ENCODE measurements around the gene GPAT3. TPM values are rescaled to one million over a fixed set of nuclear protein-coding genes. Genes with fewer than 3 reads are reported as not detected.

Gene GPAT3
- total and polyA plus RNA-seq, 4 donors = 2.5 to 11.6 (median 7.6) TPM

DNA sequence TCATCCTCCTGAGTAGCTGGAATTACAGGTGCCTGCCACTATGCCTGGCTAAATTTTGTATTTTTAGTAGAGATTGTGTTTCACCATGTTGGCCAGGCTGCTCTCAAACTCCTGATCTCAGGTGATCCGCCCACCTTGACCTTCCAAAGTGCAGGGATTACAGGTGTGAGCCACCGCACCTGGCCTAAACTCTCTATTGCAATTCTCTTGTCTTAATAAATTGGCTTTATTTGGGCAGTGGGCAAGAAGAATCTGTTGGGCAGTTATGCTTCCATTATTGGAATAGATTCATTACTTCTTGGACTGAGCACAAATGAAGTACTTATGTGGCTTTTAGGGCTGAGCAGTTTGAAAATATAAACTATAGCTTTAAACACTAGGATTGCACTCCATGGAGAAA lies 8.2 kb upstream of the GPAT3 start:
- Histone ChIP-seq H3K4me3 (no peak overlapping the region), H3K36me3 (ENCODE audit: control insufficient read depth in 4 of 4, insufficient read depth in 4 of 4, low read length in 4 of 4) (no peaks in the 10 kb centered on the region), H3K27me3 (ENCODE audit: control insufficient read depth in 3 of 3, insufficient read depth in 3 of 3, low read length in 2 of 3) (peaks cover 0 to 3% (median 0%) of the 10 kb centered on the region in 3 donors), H3K27ac (ENCODE audit: low read depth in 1 of 2, low read length in 1 of 2) (no peak overlapping the region), H3K9me3 (ENCODE audit: control insufficient read depth in 4 of 4, insufficient read depth in 3 of 4, low read length in 3 of 4) (peaks cover 0 to 2% (median 0%) of the 10 kb centered on the region in 4 donors), H3K9ac (ENCODE audit: insufficient read depth in 1 of 2, low read length in 2 of 2) (no peak overlapping the region), H3K4me1 (ENCODE audit: control insufficient read depth in 5 of 5, insufficient read depth in 5 of 5, low read length in 5 of 5) (no peaks in the 10 kb centered on the region)
- WGBS, 2 donors = 95% methylated on average over 2 of the region's 2 CpGs
- no peak for ATAC-seq (ENCODE audit: insufficient read depth, low FRiP score)
- TF ChIP-seq, protein P1, sequence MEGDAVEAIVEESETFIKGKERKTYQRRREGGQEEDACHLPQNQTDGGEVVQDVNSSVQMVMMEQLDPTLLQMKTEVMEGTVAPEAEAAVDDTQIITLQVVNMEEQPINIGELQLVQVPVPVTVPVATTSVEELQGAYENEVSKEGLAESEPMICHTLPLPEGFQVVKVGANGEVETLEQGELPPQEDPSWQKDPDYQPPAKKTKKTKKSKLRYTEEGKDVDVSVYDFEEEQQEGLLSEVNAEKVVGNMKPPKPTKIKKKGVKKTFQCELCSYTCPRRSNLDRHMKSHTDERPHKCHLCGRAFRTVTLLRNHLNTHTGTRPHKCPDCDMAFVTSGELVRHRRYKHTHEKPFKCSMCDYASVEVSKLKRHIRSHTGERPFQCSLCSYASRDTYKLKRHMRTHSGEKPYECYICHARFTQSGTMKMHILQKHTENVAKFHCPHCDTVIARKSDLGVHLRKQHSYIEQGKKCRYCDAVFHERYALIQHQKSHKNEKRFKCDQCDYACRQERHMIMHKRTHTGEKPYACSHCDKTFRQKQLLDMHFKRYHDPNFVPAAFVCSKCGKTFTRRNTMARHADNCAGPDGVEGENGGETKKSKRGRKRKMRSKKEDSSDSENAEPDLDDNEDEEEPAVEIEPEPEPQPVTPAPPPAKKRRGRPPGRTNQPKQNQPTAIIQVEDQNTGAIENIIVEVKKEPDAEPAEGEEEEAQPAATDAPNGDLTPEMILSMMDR (IDR thresholded peaks at IDR 0.05; ENCODE audit: control extremely low read depth, extremely low read depth) = no peak
- no peak for DNase-seq

DNA sequence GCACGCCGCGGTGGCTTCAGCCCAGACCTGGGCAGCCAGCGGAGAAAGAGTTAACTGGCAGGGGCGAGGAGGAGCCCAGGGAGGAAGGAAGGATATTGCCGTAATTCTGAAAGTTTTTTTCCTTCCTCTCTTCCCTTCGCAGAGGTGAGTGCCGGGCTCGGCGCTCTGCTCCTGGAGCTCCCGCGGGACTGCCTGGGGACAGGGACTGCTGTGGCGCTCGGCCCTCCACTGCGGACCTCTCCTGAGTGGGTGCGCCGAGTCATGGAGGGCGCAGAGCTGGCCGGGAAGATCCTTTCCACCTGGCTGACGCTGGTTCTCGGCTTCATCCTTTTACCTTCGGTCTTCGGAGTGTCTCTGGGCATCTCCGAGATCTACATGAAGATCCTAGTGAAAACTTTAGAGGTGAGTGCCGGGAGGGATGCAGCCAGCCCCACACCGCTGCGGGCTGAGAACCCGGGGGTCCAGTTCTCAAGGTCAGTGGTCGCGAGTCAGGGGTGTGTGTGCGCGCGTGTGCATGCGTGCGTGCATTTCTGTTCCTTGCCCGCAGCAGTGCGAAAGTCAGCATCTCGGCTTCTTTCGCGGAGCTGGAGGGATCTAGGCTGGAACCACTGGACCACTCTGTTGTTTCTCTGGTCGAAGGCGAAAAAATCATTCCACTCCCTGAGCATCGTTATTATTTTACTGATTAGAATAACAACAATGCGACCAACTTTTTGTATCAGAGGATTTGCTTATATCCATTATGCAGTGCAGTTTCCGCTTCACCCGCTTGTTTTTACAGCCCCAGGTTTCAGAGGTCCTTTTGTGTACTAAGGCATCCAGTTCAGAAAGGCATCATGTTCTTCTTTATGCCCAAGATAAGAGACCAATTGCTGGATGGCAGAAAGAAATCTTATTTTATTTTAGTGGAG lies 709 bp downstream of the GPAT3 start:
- H3K9me3 ChIP-seq (ENCODE audit: control insufficient read depth in 4 of 4, insufficient read depth in 3 of 4, low read length in 3 of 4) = no peaks in the 10 kb centered on the region
- ATAC-seq (ENCODE audit: insufficient read depth, low FRiP score) = peak; percentile 23
- H3K27ac ChIP-seq (ENCODE audit: low read depth in 1 of 2, low read length in 1 of 2) = peak overlapping the region; percentile 85 to 90
- peaks cover 0 to 46% (median 27%) of the 10 kb centered on the region in 3 donors for H3K27me3 ChIP-seq (ENCODE audit: control insufficient read depth in 3 of 3, insufficient read depth in 3 of 3, low read length in 2 of 3)
- H3K4me1 ChIP-seq (ENCODE audit: control insufficient read depth in 5 of 5, insufficient read depth in 5 of 5, low read length in 5 of 5) = peaks cover 0 to 7% (median 5%) of the 10 kb centered on the region in 5 donors
- 6 to 8% methylated on average over 46 of the region's 46 CpGs for WGBS, 2 donors
- no peaks in the 10 kb centered on the region for H3K36me3 ChIP-seq (ENCODE audit: control insufficient read depth in 4 of 4, insufficient read depth in 4 of 4, low read length in 4 of 4)
- H3K9ac ChIP-seq (ENCODE audit: insufficient read depth in 1 of 2, low read length in 2 of 2) = peak overlapping the region; percentile 12 to 59
- H3K4me3 ChIP-seq = peak overlapping the region; percentile 61
- TF ChIP-seq, protein P1 (IDR thresholded peaks at IDR 0.05; ENCODE audit: control extremely low read depth, extremely low read depth) = no peak
- DNase-seq = peak; percentile 11 to 18 (median 11)

DNA sequence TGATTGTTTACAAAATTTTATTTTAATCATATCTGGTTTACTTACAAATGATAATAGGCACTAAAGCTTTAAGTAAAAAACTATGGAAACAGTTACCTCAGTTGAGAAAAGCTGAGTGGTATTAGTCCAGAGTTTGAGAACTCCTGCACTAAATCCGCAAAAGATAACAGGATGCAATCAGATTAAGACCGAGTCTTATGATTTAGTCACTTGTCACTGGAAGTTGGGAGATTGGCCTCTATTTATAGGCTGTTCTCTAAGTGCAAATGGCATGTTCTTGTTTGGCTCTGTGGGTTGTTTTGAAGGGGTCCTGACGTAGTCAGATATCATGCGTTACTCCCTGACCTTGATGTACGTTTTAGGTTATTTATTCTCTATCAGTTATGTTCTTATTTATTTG lies 6.3 kb downstream of the GPAT3 start:
- Histone ChIP-seq H3K27ac (ENCODE audit: low read depth in 1 of 2, low read length in 1 of 2) (peak overlapping the region in 1 of 2 donors; percentile 84), H3K27me3 (ENCODE audit: control insufficient read depth in 3 of 3, insufficient read depth in 3 of 3, low read length in 2 of 3) (peaks cover 0 to 11% (median 0%) of the 10 kb centered on the region in 3 donors), H3K9me3 (ENCODE audit: control insufficient read depth in 4 of 4, insufficient read depth in 3 of 4, low read length in 3 of 4) (no peaks in the 10 kb centered on the region), H3K36me3 (ENCODE audit: control insufficient read depth in 4 of 4, insufficient read depth in 4 of 4, low read length in 4 of 4) (peaks cover 0 to 4% (median 0%) of the 10 kb centered on the region in 4 donors), H3K4me3 (no peak overlapping the region), H3K9ac (ENCODE audit: insufficient read depth in 1 of 2, low read length in 2 of 2) (no peak overlapping the region), H3K4me1 (ENCODE audit: control insufficient read depth in 5 of 5, insufficient read depth in 5 of 5, low read length in 5 of 5) (peaks cover 0 to 2% (median 0%) of the 10 kb centered on the region in 5 donors)
- TF ChIP-seq, protein P1 (IDR thresholded peaks at IDR 0.05; ENCODE audit: control extremely low read depth, extremely low read depth) = no peak
- no peak for DNase-seq
- ATAC-seq (ENCODE audit: insufficient read depth, low FRiP score) = no peak
- WGBS, 2 donors = 86 to 91% methylated on average over 5 of the region's 5 CpGs

All from lung (tissue), 12 donors.